ENCODE data around the gene CDC73. TPM values are rescaled to one million over a fixed set of nuclear protein-coding genes. Genes with fewer than 3 reads are reported as not detected.

CDC73 gene
- total and polyA plus RNA-seq, 10 of the 15 experiments (the other 5 are each of a cell fraction or from before 2014, with no cell fraction given) = 10.6 to 43.4 (median 21.7) TPM

- 96% methylated on average over 1 of the region's 1 CpG for WGBS (ENCODE audit: insufficient coverage, insufficient replicate concordance, low lambda C conversion rate, missing lambda C conversion rate)
- Histone ChIP-seq H3K79me2 (ENCODE audit: control insufficient read depth, insufficient read depth, low read length) (no peaks in the 10 kb centered on the region), H3K9me3 (replicated peaks; ENCODE audit: control insufficient read depth, insufficient read depth, low read length) (no peaks in the 10 kb centered on the region), H4K20me1 (ENCODE audit: control insufficient read depth, insufficient read depth) (no peaks in the 10 kb centered on the region), H3K4me2 (ENCODE audit: control insufficient read depth, insufficient read depth) (no peak overlapping the region), H3K4me1 (ENCODE audit: control insufficient read depth, insufficient read depth, low read length) (no peaks in the 10 kb centered on the region), H3K9ac (ENCODE audit: control insufficient read depth, insufficient read depth, low read length) (no peak overlapping the region), H2AFZ (ENCODE audit: control insufficient read depth, low read depth, low read length) (no peak overlapping the region), H3K27ac (ENCODE audit: control insufficient read depth, insufficient read depth) (no peak overlapping the region), H3K4me3 (no peak overlapping the region), H3K27me3 (replicated peaks in 1 of 2; ENCODE audit: control insufficient read depth in 2 of 2, insufficient read depth in 2 of 2, low read length in 1 of 2) (no peaks in the 10 kb centered on the region), H3K36me3 (ENCODE audit: control insufficient read depth in 2 of 2, insufficient read depth in 2 of 2, low read length in 1 of 2) (no peaks in the 10 kb centered on the region)
- in situ Hi-C loops (cut with MboI) = no loop called here
- intact Hi-C loops (cut with micrococcal nuclease; ENCODE audit: unreplicated experiment) = no loop called here
- ATAC-seq (no peak), DNase-seq (ENCODE audit: low read depth, low spot score) (no peak), FAIRE-seq (no peak)
- ChIA-PET POLR2A (no interaction called here), CTCF (no interaction called here), SMC1A (ENCODE audit: uncharacterized antibody, unreplicated experiment) (interaction anchor here (0.5 kb wide), 1 partner anchor 34 kb away, joined by 3 read pairs; no protein-coding TSS in a partner anchor), RAD21 (ENCODE audit: unreplicated experiment) (interaction anchor here (1.3 kb wide), 1 partner anchor 96 kb away, joined by 4 read pairs; no protein-coding TSS in a partner anchor)
- TF ChIP-seq EGR1 (IDR thresholded peaks at IDR 0.05; ENCODE audit: borderline replicate concordance in 1 of 2, low read depth in 2 of 2, low read length in 2 of 2) (no peak), KAT2A (conservative IDR thresholded peaks at IDR 0.05; ENCODE audit: control insufficient read depth, low read depth, low read length) (no peak), YY1 (IDR thresholded peaks at IDR 0.05; ENCODE audit: low read depth, low read length) (no peak), NR2C1 (IDR thresholded peaks at IDR 0.05) (no peak), CEBPB (IDR thresholded peaks at IDR 0.05; ENCODE audit: borderline replicate concordance in 1 of 2, low read depth in 2 of 2, low read length in 2 of 2) (no peak), CHD1 (IDR thresholded peaks at IDR 0.05; ENCODE audit: low read depth, low read length) (no peak), ZNF24 (IDR thresholded peaks at IDR 0.05) (no peak), TCF12 (IDR thresholded peaks at IDR 0.05; ENCODE audit: low read depth, low read length) (no peak), ZNF217 (IDR thresholded peaks at IDR 0.05) (no peak)
- TF ChIP-seq, protein P1, sequence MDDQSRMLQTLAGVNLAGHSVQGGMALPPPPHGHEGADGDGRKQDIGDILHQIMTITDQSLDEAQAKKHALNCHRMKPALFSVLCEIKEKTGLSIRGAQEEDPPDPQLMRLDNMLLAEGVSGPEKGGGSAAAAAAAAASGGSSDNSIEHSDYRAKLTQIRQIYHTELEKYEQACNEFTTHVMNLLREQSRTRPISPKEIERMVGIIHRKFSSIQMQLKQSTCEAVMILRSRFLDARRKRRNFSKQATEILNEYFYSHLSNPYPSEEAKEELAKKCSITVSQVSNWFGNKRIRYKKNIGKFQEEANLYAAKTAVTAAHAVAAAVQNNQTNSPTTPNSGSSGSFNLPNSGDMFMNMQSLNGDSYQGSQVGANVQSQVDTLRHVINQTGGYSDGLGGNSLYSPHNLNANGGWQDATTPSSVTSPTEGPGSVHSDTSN (IDR thresholded peaks at IDR 0.05; ENCODE audit: insufficient replicate concordance, low read depth, low read length) = no peak
- BruUV-seq (replicated peaks) = no TSS peak
These were observed 160.1 kb downstream of the CDC73 start for GRCh38 chr1:193281894-193282293.
